GM21576 (cell line): Measurements from ENCODE around the gene LCE1B.

Experiments
- ATAC-seq: cut with Tn5 transposase; IDR thresholded peaks from one replicate; pipeline ENCODE4 v1.9.1; 2021; ENCODE audit warnings: mild to moderate bottlenecking, moderate library complexity; ENCODE audit not compliant: unreplicated experiment

The LCE1B gene, protein sequence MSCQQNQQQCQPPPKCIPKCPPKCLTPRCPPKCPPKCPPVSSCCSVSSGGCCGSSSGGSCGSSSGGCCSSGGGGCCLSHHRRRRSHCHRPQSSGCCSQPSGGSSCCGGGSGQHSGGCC

GRCh38 chr1:152811671-152812070, at the start of gene LCE1B:
Gene LCE1B, plus strand, starts transcription at chr1:152811971. Its CDS starts 476 bp downstream, at chr1:152812447.
- ATAC-seq, result no peak

DNA sequence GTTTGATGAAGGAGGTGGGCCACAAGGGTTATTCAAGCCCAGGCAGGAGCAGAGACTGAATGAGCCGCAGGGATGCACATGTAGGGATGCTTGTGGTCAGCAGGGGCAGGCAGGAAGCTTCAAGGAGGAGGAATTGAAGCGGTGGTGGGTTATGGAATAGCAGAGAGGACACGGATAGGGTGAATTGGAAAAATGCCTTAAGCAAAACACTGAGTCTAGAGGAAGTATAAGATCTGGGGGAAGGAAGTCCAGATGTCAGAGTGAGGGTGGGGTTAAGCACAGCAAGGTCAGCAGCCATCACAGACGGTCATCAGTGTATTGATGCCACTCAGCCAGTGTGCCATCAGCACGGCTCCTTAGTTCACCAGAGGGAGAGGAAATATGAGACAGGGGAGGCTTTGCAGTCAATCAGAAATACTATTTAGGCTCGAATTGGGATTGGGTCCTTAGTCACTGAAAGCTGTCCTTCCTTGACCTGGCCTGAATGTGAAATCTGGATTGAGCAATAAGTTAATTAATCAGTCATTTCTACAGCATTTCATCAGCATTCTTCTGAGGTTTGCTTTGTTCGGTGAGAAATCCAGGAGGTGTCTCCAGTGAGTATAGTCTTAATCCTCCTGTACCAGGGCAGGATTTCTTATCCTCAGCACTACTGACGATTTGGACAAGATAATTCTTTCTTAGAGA, 42.8 kb upstream of the LCE1B start:
- ATAC-seq, result no peak

GRCh38 chr1:152770411-152770810, 41.4 kb upstream of the LCE1B start:
- no peak for ATAC-seq

- no peak for ATAC-seq
Measured at GRCh38 chr1:152774875-152775274, 36.9 kb upstream of the LCE1B start, which contains the start of gene LCE1F. Gene LCE1F, plus strand, starts transcription at chr1:152775140. Its CDS starts 1,232 bp downstream, at chr1:152776372.

DNA sequence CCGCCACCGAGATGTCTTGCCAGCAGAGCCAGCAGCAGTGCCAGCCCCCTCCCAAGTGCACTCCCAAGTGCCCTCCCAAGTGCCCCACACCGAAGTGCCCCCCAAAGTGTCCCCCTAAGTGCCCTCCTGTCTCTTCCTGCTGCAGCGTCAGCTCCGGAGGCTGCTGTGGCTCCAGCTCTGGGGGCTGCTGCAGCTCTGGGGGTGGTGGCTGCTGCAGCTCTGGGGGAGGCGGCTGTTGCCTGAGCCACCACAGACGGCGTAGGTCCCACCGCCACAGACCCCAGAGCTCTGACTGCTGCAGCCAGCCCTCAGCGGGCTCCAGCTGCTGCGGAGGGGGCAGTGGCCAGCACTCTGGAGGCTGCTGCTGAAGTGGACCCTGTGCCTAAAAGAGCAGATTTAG, 35.4 kb upstream of the LCE1B start:
- ATAC-seq, result no peak

DNA sequence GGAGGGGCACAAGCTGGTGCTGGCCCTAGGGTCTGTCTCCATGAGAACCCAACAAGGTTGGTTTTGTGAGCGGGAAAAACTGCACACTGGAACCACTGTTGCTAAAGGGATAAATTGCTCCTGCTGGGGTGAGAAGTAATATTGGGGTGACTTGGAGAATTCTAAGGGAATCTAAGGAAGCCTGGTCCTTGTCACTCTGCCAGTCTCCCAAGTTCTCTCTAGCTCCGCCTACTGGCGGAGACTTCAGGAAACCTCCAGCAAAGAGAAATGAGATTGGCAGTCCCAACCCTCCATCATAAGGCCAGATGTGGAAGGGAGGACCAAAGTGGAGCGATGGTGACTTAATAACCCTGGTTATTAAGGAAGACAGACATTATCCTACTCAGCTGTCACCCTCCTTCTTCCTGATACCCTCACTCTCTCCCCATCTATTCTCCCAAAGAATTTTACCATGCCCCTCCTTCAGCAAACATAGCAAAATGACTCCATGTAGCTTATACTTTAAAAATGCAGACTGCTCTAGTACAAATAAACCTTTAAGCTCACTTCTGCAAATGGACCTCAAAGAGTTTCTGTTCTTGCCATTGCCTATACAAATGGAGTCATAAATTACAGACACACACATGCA, 34.1 kb upstream of the LCE1B start:
- ATAC-seq, result no peak

- ATAC-seq, result no peak
Measured at GRCh38 chr1:152783095-152783494, 28.7 kb upstream of the LCE1B start.

GRCh38 chr1:152786077-152786476, 25.7 kb upstream of the LCE1B start, which contains the start of gene LCE1E:
Gene LCE1E, plus strand, starts transcription at chr1:152786257. Its CDS starts 1,043 bp downstream, at chr1:152787300.
- ATAC-seq, result no peak

DNA sequence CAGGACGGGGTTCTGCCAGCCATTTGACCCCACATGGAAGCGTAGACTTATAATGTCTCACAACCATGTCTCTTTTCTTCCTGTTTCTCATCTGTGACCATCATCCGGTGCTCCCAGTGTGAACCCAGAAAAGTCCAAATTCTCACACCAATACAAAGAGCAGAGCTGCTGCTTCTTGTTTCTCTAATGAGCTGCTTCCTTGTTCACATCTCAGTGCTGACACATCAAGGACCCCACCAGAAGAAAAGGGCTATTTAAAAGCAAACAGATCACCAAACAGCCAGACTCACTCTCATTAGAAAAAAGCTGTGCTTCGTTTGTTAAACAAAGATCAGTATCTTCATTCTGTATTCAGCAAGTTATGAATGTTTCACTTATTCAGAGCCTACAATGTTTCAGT, 16.1 kb upstream of the LCE1B start:
- no peak for ATAC-seq

GRCh38 chr1:152796421-152796820, 15.3 kb upstream of the LCE1B start, which contains the start of gene LCE1D:
Gene LCE1D, plus strand, starts transcription at chr1:152796721. Its CDS starts 1,074 bp downstream, at chr1:152797795.
- no peak for ATAC-seq

GRCh38 chr1:152801333-152801732, 10.4 kb upstream of the LCE1B start:
- ATAC-seq, result no peak

DNA sequence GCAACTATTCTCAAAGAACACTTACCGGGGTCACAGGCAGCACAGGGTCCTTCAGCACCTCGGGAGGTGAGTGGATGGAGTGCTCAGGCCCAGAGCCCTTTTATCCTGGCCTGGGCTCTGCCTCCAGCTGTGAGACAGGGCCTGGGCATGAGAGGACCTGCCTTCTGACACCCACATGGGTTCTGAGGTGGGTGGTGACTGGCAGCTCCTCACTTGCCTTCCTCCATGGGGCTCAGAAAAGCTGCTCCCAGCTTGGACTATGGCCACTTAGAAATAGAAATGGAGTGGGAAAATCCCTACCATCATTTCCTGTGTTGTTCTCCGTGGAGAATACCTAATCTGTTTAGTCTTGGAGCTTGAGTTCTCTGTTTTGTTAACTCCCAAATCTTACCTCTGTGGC, 5.2 kb upstream of the LCE1B start, which contains the start of gene LCE1C:
LCE1C (minus strand) TSS at position 76 of the 400 bp plus-strand sequence. CDS start 1,173 bp downstream, outside the sequence.
- ATAC-seq, result no peak

- no peak for ATAC-seq
Measured at GRCh38 chr1:152811050-152811449, 721 bp upstream of the LCE1B start.

GRCh38 chr1:152817309-152817708, 5.5 kb downstream of the LCE1B start:
- ATAC-seq, result no peak

GRCh38 chr1:152823294-152823693, 11.5 kb downstream of the LCE1B start:
- ATAC-seq, result no peak

GRCh38 chr1:152824964-152825363, 13.2 kb downstream of the LCE1B start:
- ATAC-seq, result no peak

DNA sequence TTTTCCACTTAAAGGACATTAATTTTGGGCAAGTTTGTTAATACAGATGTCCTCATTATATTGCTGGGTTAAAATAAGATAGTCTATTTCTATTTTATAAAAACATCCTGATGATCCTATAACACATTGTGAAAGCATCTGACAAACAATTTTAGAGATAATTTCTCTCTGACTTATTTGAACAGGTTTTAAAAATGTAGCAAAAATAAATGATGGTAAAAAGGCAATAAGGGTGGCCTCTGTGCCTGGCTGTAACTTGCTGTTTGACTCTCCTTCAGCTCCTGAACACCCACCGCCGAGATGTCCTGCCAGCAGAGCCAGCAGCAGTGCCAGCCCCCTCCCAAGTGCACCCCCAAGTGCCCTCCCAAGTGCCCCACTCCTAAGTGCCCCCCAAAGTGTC, 15.4 kb downstream of the LCE1B start, which contains the start of gene LCE1A:
LCE1A (plus strand) TSS at position 301 of the 400 bp plus-strand sequence; CDS start at position 301, 0 bp downstream.
- ATAC-seq, result no peak

DNA sequence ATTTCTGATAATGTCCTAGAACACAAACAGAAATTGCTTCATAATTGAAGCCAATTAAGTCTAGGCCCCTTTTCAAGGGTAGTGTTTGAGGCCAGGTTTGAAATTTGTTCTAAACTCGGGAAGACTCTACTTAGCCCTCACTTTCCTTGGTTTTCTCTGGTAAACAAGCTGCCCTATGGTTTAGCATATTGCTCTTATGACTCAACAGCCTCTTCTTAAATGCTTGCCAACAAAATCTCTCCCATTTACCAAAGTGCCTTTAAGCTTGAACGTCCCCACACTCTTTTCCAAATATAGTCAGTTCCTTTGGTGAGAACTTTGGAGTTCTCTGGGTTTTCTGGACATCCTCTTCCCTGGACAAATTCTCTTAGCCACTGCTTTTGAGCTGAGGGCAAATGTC, 25.1 kb downstream of the LCE1B start:
- ATAC-seq, result no peak

DNA sequence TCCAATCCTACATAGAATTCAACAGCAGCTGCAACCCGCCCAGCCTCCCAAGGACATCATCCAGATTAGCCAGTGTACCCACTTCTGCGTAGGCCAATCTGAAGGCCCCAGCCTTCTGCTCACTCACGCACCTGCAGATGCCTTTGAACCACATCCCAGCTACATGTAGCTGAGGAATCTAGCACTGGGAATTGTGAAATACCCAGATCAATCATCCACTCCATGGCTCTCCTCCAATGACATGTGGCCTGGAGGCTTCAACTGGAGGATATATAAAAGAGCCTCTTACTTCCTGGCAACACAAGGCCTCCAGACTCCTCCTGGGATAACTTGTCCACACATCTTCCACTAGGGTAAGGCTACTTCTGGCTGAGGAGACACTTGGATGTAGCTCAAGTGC, 30.8 kb downstream of the LCE1B start, which contains the start of gene LCE6A:
LCE6A (plus strand) TSS at position 301 of the 400 bp plus-strand sequence. CDS start 665 bp downstream, outside the sequence.
- no peak for ATAC-seq

GRCh38 chr1:152855661-152856060, 43.9 kb downstream of the LCE1B start:
- no peak for ATAC-seq

GRCh38 chr1:152858062-152858461, 46.3 kb downstream of the LCE1B start:
- no peak for ATAC-seq

DNA sequence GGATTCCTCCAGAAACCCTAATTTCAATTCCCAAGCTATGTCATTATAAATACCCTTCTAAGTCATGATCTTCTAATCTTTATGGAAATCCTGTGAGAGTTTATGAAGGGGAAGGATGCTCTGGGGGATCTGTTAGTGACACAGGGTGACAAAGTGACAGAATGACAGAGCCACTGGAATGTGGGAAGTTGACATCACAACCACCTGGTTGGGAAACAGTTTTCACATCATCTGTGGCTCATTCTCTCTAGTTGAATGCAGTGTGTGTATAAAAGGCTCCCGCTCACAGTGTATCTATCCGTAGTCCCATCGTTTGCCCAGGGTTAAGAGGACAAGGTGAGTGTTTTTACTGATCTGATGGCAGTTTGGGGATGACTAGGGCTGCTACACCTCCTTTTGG, 47.9 kb downstream of the LCE1B start, which contains the start of gene LCE7A:
LCE7A (plus strand) TSS at position 301 of the 400 bp plus-strand sequence. CDS start 702 bp downstream, outside the sequence.
- ATAC-seq, result no peak
